Right ventricle myocardium superior (tissue), 1 donor: Measurements from ENCODE around the gene TMEM26. TPM values are rescaled to one million over a fixed set of nuclear protein-coding genes. Genes with fewer than 3 reads are reported as not detected.
A peak's percentile ranks its signal among the peaks of the same experiment; 100 is the strongest.

Experiments
- ATAC-seq: fragments of 200-7000 bp; cut with Tn5 transposase; one replicate; pipeline ENCODE4 v1.9.1; 2020; ENCODE audit warnings: mild to moderate bottlenecking; ENCODE audit not compliant: poor library complexity
- DNase-seq: peaks from one replicate; pipeline ENCODE4 v3.0.0-alpha.2; 2020
- intact Hi-C: fragments of 100-400 bp; cut with DNase I; formaldehyde crosslinking; loops from one replicate; pipeline ENCODE4 v1.11.2; 2022
- long read RNA-seq: library from polyadenylated mRNA; unstranded; transcript quantifications from one replicate; pipeline ENCODE4 v2.0.0, GENCODE V29; 2021
- total RNA-seq: library from RNA; stranded (reverse); fragmentation: NEBNext Ultra II Directional; extraction: Animal tissue kit (Norgen Biotek cat#: 25700); gene quantifications from one replicate; pipeline ENCODE4 v1.2.1, GENCODE V29; 2021
- donor health status: DM: no; HTN: yes; CAD: no; lungs with severe emphysema.

The TMEM26 gene
- 0.54 TPM for total RNA-seq
- long read RNA-seq, partial matches to known transcripts, result 0 of 1 reads
- long read RNA-seq, other reads (novel, unspliced or antisense), result 1 of 1 reads

DNA sequence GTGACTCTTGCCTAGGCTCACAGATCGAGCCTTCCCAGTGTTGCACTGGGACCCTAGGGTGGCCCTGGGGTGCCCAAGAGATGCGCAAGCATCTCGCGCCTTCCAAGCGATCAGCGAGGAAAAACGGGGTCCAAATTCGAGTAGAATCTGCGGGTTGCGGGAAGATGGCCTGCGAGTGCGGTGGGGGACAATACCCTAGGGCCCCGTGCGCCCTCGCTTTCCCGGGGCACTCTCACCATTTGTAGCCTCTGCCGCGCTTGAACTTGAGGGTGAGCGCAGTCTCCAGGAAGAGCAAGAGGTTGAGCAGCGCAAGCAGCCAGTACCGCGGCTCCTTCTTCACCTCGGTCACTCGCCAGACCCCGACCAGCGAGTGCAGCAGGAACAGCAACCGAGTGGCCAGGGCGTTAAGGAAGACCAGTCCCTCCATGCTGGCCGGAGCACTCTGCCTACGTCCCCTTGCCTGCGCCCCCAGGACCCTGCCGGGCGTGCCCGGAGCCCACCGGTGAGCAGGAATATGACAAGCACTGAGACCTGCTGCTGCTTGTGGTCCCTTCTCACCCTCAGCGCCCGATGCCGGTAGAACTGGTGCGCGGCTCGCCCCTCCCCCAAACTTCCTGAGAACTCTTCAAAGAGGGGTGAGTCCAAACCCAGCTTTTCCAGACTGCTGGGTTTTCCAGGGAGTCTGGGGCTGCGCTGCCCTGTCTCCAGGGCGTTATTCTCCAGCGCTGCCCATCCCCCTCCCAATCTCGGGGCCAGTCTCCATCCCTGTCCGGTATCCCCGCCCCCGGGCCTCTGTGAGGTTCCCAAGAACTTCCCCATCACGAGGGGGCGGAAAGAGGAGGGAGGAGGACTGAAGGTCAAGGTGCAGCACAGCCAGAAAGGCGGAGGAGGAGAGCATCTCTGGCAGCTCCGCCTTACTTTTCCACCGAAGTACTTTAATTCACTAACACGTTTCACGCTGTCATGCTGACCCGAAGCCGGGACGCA, at the start of gene TMEM26:
TSS of gene TMEM26 (minus strand) at position 727 of the 987 bp plus-strand sequence. CDS start at position 427, 300 bp downstream.
- peak; percentile 45 for DNase-seq
- peak; percentile 29 for ATAC-seq
- intact Hi-C loops, result no loop called here

DNA sequence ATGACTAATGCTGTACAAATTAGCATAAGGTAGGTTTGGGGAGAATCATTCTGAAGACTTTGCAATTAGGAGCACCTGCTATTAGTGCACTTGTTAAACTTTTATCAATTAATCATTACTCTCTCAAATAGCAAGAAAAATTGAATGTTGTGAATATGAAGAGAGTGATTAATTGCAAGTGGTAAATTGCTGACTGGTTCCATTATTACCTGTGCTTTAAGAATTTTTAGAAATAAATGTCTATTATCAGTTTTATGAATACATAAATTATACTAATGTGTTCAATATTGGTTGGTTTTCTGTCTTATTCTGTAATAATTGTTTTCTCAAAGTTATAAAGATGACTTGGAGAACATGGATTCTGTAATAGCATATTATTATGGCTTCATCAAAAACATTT, 47.3 kb upstream of the TMEM26 start:
- intact Hi-C loops, result no loop called here
- no peak for ATAC-seq
- no peak for DNase-seq

DNA sequence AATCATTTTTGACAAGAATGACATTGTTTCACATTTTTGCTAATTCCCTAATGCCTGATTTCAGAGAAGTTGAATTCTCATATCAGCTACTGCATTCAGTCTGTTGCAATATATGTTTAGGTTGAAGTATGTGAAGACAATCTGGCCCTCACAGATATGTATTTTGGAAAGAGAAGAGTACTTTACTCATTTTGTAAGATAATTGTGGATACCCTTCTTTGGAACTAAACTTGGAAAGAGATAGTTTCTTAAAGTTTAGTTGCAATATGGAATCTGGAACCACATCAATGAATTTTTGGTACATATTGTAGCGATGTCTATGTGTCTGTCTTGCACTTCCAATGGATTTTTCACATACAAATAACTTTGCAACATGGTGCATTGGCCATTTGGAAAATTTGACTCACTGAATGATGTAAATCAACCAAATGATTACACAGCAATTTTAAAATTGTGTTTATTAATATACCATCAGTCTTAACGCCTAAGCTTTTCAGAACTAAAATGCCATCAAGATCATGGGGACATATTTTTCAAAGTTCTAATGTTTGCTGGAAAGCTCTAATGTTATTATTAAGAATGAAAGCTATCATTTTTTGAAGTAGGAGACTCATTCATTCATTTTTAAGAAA, 39.3 kb upstream of the TMEM26 start:
- ATAC-seq (no peak), DNase-seq (no peak)
- intact Hi-C loops, result no loop called here

DNA sequence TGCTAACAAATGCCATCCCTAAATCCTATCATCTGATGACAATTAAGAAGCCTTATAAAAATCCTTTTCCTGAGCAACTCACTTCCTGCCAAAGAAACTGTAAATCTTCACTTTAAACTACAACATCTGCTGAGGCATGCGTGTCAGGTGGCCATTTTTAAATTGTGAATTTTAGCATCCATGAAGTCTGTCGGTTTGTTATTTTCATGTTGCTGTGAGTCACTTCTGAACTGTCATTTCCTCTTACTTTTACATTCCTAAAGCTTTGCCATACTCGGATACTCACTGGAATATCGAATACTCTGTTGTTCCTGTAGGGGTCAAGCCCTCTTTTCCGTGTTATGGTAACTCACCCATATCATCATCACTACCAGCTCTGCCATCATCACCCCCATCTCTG, 34.3 kb upstream of the TMEM26 start:
- intact Hi-C loops, result no loop called here
- ATAC-seq, result no peak

DNA sequence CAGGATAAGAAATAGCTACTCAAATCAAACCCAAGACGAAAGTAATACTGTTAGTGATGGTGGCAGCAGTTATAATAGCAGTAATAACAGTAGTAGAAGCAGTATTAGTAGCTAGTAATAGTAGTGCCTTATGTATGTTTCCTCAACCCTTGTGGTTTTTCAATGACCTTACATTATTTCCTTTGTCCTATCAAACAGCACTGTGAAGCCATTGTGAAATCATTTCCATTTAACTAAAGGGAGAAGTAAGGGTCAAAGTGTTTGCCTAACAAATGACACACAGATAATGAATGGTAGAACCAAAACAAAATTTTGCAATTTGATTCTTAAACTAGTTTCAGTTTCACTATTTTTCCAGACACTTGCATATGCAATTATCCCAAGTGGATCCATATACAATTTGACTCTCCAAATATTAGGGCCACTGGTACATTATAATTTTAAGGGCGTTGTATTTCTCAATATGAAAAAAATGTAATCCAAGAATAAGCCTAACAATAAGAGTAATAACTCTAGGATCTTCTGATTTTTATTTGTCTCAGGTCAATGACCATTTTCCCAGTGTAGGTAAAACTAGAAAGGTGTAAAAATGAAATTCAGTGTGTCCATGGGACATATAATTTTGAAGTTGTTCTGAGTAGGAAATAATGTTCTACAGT, 33.7 kb upstream of the TMEM26 start:
- ATAC-seq, result no peak
- intact Hi-C loops, result no loop called here
- DNase-seq, result no peak

More for the DNA sequence above, 34.3 kb upstream of the TMEM26 start:
- DNase-seq, result no peak

DNA sequence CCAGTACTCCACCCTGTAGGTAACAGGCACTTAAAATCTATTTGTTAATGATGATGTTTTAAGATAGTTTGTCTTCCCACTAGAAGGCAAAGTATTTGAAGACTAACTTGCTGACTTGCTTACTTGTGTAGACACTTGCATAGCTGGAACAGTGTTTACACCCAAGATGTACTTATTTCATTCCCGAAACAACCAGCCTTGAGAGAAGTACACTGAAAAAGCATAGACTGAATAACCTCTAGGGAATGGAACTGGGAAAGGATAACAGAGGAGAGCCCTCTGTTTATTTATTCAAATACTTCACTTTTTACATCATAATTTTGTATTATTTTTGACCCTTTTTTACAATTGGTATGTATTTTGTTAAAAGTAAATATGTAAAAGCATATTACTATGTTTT, 33.1 kb upstream of the TMEM26 start:
- no peak for DNase-seq
- intact Hi-C loops, result no loop called here
- no peak for ATAC-seq

DNA sequence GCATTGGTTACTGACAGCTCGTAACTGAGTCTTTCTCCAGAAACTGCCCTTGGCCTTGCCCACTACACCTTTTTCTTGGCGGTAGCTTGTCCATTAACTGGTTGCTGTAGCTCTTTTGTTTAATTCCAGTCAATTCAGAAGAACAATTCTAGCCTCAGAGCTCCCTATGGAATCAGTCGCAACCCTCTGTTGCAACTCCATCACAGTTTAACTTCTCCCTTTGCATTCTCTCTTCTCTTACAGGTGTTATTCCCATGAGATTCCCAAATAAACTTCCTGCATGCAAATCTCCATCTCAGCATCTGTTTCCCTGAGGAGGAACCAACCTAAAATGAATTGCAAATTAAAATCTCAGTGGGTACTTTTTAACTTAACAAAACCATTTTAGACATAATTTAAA, 28.4 kb upstream of the TMEM26 start:
- ATAC-seq (no peak), DNase-seq (no peak)
- intact Hi-C loops, result no loop called here

DNA sequence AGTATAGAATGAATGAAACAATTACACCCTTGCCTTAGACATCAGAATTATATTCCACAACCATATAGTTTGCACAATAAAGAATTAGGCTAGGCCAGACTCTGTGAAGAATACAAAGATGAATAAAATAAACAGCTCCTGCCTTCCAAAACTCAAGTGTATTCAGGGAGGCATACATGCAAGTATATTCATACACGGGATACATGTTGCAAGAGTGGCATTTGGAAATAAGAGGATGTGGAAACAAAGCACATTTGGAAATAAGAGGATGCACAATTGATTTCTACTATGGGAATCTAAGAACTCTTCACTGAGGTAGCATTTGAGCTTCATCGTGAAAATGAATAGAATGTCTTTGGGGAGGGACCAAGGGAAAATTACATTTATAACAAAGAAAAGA, 27.0 kb upstream of the TMEM26 start:
- intact Hi-C loops, result no loop called here
- DNase-seq, result no peak
- no peak for ATAC-seq

DNA sequence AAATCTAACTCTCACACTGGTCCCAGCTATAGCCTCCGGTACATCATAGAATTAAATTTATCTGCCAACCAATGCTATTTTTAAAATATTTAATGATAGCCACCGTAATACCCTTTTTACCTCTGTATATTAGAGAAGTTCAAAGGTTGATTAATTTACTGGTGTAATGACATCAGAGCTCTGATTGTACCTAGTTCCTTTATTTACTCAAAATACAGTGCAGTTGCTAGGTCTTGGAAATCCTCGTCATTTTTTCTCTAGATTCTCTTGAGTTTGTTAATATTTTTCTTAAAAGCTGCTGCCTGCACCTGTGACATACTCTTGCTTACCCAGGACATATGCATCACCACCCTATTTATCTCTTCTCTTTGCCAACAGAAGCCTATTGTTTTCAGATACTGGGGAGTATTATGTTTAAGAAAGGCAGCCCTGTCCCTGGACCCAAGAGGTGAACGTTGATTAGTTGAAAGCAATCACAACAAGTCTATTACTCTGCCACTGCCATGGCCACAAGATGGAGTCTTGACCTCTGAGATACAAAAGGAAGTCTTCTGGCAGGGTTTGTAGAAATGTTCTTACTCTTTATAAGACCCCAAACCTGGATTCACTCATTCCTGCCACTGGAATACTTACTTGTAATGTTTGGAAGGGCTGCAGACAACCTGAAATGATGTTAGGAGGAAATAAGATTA, 25.6 kb upstream of the TMEM26 start:
- intact Hi-C loops, result no loop called here
- DNase-seq (no peak), ATAC-seq (no peak)

DNA sequence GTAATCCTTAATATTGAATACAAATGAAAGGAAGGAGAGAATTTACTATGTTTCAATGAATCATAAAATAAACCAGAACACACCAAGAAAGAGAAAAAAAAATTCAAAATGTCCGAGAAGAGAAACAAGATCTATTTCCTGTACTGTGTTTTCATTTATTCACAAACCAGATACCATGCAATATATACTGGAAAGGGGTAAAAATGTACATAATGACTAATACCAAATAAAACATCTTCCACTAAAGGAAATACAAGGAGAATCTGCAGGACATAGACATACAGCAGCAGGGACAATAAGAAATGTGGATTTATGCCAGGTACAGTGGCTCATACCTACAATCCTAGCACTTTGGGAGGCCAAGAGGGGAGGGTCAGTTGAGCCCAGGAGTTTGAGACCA, 24.3 kb upstream of the TMEM26 start:
- intact Hi-C loops, result no loop called here
- DNase-seq (no peak), ATAC-seq (no peak)

DNA sequence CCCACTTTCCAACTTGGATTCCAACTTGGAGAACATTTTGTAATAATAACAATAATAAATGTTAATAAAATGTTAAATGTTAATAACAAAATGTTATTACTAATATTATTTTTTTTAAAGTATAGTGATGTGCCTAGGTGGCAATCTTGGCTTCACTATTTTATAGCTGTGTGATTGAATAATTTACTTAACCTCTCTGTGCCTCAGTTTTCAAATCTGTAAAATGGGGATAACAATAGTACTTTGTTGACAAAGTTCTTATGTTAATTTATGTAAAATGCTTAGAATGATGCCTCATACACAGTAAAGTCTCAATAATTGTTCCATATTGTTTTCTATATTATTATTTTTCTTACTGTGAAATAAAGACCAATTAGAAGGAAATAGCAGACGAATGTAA, 23.3 kb upstream of the TMEM26 start:
- DNase-seq (no peak), ATAC-seq (no peak)
- intact Hi-C loops, result no loop called here

DNA sequence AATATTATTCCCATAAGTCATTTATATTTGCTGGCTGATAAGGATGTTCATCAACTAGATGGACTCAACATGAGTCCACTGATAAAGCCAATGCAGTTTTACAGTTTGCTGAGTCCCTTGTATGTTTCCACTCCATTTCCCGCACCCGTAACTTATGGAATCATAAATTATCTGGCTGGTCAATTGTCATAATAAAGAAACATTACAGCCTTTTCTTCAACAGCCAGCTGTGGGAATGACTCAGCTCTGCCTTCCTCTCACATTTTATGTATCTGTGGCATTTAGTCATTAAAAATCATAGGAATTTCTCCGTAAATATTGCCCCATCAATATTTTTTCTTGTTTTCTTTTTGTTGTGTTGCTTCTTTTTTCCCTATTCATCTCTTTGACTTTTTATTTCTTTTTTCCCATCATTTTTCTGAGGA, 22.3 kb upstream of the TMEM26 start:
- intact Hi-C loops, result no loop called here

DNA sequence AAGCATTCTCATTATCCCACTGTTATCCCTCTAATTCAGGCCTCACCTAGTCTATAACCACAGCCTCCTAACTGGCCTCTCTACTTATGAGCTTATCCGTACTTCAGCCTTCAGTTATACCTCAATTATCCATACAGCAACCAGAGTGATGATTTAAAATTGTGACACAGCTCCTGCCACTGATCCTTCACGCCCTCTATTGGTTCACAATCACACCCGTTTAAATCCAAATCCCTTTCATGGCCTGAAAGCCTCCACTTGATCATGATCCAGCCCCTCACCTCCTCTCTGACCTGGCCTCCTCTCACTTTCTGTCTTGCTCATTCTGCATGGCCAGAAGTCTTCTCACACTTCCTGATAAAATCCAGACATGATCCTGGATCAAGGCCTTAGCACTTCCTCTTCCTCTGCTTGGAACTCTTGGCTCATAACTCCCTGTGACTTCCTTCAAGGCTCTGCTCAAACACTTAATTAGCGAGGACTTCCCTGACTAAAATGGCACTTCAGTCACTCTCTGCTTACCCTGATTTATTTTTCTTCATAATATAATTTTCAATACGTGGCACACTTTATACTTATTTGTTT, 19.0 kb upstream of the TMEM26 start:
- ATAC-seq, result no peak
- DNase-seq, result no peak
- intact Hi-C loops, result no loop called here

More for the DNA sequence above, 22.3 kb upstream of the TMEM26 start:
- no peak for ATAC-seq
- DNase-seq, result no peak

DNA sequence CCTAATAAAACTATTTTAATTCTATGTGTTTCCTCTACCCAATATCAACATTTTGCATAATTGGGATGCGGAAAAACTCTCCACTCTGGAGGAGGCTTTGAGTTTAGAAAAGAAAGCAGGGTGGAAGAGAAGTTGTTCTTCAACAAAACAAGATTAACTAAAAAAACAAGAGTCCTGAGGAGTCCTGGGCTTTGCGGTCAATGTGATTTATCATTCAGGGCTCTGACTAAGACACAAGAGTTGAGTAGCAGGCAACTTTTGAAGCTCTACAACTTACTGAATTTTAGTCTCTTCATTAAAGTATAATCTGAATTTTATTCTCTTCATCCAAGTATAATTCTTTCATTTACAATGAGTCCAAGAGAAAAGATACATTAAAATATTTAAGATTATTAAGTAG, 18.3 kb upstream of the TMEM26 start:
- ATAC-seq (no peak), DNase-seq (no peak)
- intact Hi-C loops, result no loop called here

DNA sequence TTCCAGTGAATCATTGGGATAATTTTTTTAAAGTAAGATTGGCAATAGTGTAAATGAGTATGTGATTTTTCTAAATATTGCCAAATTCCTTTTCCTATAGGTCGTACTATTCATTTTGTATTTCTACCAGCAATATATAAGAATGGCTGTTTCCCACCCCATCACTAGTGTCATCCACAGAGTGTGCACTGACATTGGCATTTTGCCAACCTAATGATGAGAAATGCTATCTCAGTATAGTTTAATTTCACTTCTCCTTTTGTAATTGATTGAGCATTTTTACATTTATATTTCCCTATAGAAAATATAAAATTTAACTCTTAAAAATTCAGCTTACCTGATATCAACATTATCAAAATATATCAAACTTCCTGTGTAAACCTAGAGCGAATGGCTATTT, 17.6 kb upstream of the TMEM26 start:
- ATAC-seq (no peak), DNase-seq (no peak)
- intact Hi-C loops, result no loop called here

DNA sequence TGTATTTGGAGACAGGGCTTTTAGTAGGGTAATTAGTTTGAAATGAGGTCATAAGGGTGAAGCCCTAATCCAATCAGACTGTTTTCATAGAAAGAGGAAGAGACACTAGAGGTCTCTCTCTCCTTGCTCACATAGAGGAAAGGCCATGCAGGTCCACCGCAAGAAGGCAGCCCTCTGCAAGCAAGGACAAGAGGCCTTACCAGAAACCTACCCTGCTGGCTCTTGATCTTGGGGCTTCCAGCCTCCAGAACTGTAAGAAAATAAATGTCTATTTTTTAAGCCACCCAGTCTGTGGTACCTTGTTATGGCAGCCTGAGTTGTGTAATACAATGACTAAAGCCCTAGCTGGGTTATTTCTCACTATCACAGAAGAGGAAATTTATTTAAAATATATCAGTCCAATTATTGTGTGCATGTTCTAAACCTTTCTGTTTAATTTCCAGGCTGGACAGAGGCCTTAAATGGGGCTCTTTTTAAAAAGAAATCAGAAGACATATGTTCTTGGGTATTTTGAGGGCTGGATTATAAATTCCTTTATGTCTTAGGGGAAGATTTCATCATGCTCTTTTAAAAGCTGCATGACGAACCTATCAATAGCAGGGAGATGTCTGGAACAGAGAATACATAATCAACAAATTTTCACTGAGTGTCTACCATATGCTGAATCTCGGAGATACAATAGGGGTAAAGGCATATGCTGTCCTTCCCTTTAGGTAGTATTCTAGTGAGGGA, 12.9 kb upstream of the TMEM26 start:
- no peak for DNase-seq
- intact Hi-C loops, result no loop called here
- no peak for ATAC-seq

DNA sequence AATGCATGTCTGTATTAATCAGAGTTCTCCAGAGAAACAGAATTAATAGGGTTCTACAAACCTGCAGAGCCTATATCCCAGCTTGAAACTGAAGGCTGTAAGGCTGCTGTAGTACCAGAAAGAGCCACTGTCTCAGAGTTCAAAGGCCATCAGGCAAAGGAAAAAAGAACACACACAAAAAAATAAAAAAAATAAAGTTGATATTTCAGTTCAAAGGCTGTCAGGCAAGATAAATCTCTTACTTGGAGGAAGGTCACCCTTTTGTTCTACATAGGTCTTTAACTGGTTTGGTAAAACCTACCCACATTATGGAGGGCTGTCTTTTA, 12.0 kb upstream of the TMEM26 start:
- DNase-seq (no peak), ATAC-seq (no peak)
- intact Hi-C loops, result no loop called here
